GM11168 (cell line): Measurements from ENCODE around the gene ABHD15.
"Not testable (repeated sequence)": the region's sequence is repeated elsewhere in the genome, so short reads cannot be mapped to it uniquely, and the experiment has no call there.

Source experiments
- in situ Hi-C: fragments of 300-500 bp; cut with MboI; formaldehyde crosslinking; loops from one replicate; pipeline ENCODE4 v1.12.0; 2022; ENCODE audit warnings: low sequenced_read_pairs; ENCODE audit not compliant: unreplicated experiment

The ABHD15 gene

DNA sequence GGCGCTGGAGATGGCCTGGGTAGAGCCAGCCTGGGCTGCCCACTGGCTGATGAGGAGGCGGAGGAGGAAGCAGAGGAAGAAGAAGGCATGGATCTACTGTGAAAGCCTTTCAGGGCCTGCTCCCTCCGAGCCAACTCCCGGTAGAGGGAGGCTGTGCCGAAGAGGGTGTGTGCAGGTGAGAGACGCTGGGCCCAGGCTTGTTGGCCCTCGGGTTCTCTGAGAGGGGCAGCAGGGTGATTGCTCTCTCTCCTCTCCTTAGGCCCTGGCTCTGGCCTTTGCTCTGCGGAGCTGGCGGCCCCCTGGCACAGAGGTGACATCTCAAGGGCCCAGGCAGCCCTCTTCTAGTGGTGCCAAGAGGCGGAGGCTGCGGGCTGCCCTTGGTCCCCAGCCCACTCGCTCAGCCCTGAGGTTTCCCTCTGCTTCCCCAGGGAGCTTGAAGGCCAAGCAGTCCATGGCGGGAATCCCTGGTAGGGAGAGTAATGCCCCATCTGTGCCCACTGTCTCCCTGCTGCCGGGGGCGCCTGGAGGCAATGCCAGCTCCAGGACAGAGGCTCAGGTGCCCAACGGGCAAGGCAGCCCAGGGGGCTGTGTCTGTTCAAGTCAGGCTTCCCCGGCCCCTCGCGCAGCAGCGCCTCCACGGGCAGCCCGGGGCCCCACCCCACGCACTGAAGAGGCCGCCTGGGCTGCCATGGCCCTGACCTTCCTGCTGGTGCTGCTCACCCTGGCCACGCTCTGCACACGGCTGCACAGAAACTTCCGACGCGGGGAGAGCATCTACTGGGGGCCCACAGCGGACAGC is 5.2 kb upstream of the ABHD15 start:
- in situ Hi-C loops = no loop called here

GRCh38 chr17:29571486-29571882 is 4.6 kb upstream of the ABHD15 start:
- in situ Hi-C loops = no loop called here

DNA sequence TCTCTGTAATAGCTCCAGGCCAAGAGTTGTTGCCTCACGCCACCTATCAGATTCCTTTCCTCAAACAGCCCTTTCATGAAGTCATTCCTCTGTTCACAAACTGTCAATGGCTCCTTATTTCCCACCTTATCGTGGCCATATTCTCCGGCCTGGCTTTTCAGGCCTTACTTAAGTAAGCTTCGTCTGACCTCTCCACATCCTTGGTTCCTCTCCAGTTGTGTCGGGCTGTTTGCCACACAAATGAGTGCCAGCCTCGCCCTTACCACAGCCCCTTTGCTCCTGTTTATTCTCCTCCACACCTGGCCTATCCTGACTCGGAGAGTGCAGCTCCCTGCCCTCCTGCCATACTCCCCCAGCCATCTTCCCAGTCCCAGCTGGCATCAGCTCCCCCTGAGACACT is 3.7 kb upstream of the ABHD15 start:
- in situ Hi-C loops = no loop called here

GRCh38 chr17:29569245-29569950 is 2.6 kb upstream of the ABHD15 start:
- in situ Hi-C loops = no loop called here

- in situ Hi-C loops = no loop called here
Measured at GRCh38 chr17:29568331-29569244, 1.8 kb upstream of the ABHD15 start, which contains the start of gene TP53I13. TSS of gene TP53I13 (plus strand) at chr17:29568701. CDS start at chr17:29568759, 58 bp downstream.

GRCh38 chr17:29567554-29568330 is 905 bp upstream of the ABHD15 start:
- in situ Hi-C loops = no loop called here

GRCh38 chr17:29567304-29567553 is 392 bp upstream of the ABHD15 start:
- in situ Hi-C loops = no loop called here

GRCh38 chr17:29565643-29566472 is 979 bp downstream of the ABHD15 start:
- in situ Hi-C loops = no loop called here

GRCh38 chr17:29563816-29564215 is 3.0 kb downstream of the ABHD15 start:
- in situ Hi-C loops = no loop called here

DNA sequence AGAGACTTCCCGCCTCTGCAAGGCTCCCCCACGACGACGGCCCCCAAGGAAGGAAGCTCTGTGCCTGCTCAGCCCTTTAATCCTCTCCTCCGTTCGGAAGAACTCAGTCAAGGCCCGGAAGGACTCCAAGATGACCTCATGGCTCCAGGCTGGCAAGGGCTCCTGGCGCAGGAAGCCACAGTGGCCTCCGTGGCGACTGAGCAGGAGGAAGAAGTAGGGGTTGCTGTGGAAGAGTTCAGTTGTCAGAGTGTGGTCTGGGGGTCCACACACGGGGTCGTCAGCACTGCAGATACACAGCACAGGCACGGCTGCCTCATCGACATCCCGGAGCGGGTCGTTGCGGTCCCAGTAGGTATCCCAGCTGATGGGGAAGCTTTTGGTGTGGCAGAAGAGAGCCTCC is 4.2 kb downstream of the ABHD15 start:
- in situ Hi-C loops = no loop called here

DNA sequence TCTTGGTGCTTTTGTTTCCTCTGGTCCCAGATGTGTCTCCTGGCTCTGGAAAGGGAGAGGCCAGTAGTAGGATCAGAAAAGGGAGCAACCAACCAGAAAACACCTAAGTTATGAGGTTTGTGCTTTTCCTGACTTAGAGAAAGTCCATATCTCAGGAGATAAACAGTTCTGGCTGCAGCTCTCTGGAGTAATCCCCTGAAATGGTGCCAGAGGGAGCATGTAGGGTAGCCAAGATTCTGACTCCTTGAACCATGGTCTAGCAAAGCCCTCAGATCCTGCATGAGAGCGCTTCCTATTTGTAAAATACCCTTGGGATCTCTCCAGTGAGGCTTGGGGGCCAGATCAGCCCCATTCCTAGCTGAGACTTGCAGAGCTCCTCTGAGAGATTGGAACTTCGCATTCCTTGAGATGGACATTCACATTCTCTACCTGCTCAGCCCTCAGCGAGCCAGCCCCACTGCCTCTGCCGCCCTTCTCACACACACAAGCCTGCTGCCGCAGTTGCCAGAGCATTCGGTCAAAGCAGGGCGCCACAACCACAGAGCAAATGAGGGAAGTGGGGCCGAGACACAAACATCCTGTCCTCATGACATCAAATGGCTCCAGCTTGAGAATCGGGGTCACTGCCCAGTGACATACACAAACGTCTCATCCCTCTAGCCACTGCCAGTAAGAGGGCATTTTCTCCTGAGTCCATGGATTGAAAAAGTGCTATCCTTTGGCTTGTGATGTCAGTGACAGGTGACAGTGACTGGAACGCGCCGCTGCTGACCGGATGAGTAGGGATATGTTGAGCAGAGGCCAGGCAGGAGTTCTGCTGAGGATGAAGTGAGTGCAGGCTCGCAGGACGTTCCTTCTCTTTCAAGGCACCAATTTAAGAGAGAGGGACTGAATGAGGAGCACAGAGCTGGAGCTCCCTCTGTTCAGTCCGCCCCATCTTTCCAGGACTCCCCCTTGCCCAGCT is 5.0 kb downstream of the ABHD15 start:
- in situ Hi-C loops = no loop called here

DNA sequence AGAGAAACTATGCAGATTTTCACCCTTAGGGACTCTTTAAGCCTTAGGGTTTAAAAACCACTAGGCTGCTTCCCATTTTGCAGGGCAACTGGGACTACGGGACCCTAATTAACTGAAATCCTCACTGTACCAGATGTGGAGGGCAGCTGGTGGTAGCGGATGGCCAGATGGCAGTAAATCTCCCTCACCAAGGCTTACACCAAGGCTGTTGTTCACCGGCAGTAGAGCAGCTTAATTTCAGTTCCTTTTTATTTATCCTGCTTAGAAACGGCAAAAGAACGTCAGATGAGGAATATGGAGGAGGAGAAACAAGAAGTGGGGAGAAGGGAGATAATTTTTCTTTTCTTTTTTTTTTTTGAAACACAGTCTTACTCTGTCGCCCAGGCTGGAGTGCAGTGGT is 6.5 kb downstream of the ABHD15 start:
- in situ Hi-C loops = no loop called here

GRCh38 chr17:29559640-29560039 is 7.2 kb downstream of the ABHD15 start:
- in situ Hi-C loops = no loop called here

DNA sequence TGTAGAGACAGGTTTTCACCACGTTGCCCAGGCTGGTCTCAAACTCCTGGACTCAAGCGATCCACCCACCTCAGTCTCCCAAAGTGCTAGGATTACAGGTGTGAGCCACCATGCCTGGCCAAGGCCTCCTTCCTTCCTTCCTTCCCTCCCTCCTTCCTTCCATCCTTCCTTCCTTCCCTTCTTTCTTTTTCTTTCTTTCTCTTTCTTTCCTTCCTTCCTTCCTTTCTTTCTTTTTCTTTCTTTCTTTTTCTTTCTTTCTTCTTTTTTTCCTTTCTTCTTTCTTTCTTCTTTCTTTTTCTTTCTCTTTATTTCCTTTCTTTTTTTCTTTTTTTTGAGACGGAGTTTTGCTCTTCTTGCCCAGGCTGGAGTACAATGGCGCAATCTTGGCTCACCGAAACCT is 8.7 kb downstream of the ABHD15 start:
- in situ Hi-C loops = not testable (repeated sequence)

DNA sequence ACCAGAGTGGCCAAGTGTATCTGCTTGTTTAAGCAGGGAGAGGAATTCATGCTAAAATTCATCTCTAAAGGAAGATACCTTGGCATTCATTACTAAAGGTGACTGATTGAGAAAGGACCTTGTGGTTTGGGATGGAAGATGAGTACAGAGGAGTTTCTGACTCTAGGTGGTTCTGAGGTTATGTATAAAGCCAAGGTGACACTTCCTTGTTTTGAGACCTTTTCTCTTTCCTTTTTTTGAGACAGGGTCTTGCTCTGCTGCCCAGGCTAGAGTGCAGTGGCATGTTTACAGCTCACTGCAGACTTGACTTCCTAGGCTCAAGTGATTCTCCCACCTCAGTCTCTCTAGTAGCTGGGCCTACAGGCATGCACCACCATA is 9.1 kb downstream of the ABHD15 start:
- in situ Hi-C loops = no loop called here

GRCh38 chr17:29557085-29557738 is 9.6 kb downstream of the ABHD15 start:
- in situ Hi-C loops = no loop called here

DNA sequence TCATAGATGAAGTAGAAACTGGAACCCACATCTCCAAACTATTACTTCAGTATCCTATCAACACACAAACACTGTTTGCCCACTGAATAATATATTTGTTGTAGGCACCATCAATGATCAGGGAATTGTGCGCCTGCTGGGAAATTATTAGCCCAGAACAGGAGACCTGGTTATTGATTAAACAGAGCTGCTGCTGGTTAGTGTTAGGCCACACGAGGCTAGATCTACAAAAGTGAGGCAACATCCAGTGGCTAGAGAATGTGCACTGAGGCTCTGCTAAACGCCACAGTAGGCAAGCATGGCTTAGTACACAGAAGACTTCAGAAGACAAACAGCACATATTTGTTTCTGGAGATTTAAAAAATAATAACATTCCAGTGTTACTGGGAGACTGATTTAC is 11.0 kb downstream of the ABHD15 start:
- in situ Hi-C loops = no loop called here
